Inferior parietal cortex (tissue), 1 donor: ENCODE results near the gene TBC1D9B.

Experiments used
- DNase-seq: peaks from one replicate; pipeline ENCODE4 v3.0.0-alpha.2; 2016; ENCODE audit errors: extremely low spot score

The TBC1D9B gene

GRCh38 chr5:179821298-179822058 lies 86.2 kb downstream of the TBC1D9B start:
- peak; percentile 76 for DNase-seq

GRCh38 chr5:179820483-179821297 lies 87.0 kb downstream of the TBC1D9B start, which contains the start of gene SQSTM1:
SQSTM1 (plus strand) TSS chr5:179820905; CDS start chr5:179820937, 32 bp downstream.
- DNase-seq = peak; percentile 85

GRCh38 chr5:179820127-179820482 lies 87.6 kb downstream of the TBC1D9B start:
- DNase-seq = no peak

GRCh38 chr5:179819296-179820126 lies 88.2 kb downstream of the TBC1D9B start:
- DNase-seq = no peak

- DNase-seq = peak; percentile 90
Measured at GRCh38 chr5:179818746-179819295, 88.9 kb downstream of the TBC1D9B start.

- no peak for DNase-seq
Measured at GRCh38 chr5:179817890-179818745, 89.6 kb downstream of the TBC1D9B start.

- no peak for DNase-seq
Measured at GRCh38 chr5:179817470-179817840, 90.2 kb downstream of the TBC1D9B start.

- DNase-seq = no peak
Measured at GRCh38 chr5:179816796-179817469, 90.8 kb downstream of the TBC1D9B start.

- DNase-seq = no peak
Measured at GRCh38 chr5:179816401-179816795, 91.3 kb downstream of the TBC1D9B start.

- DNase-seq = no peak
Measured at GRCh38 chr5:179815491-179816249, 92.0 kb downstream of the TBC1D9B start.

GRCh38 chr5:179814090-179814489 lies 93.6 kb downstream of the TBC1D9B start:
- no peak for DNase-seq

GRCh38 chr5:179812997-179813607 lies 94.6 kb downstream of the TBC1D9B start:
- DNase-seq = no peak

- DNase-seq = no peak
Measured at GRCh38 chr5:179812135-179812825, 95.4 kb downstream of the TBC1D9B start.
